ENCODE data around the gene RSPH1.
A peak's percentile ranks its signal among the peaks of the same experiment; 100 is the strongest.

RSPH1 gene

GRCh38 chr21:42461881-42462877 lies 33.8 kb downstream of the RSPH1 start:
- peak; percentile 57 for DNase-seq

- DNase-seq: no peak
These were observed 34.9 kb downstream of the RSPH1 start for GRCh38 chr21:42461185-42461520.

- DNase-seq: peak; percentile 89
These were observed 35.4 kb downstream of the RSPH1 start for GRCh38 chr21:42460391-42461184.

- DNase-seq: no peak
These were observed 36.3 kb downstream of the RSPH1 start for GRCh38 chr21:42459546-42460215.

- no peak for DNase-seq
These were observed 37.0 kb downstream of the RSPH1 start for GRCh38 chr21:42459082-42459460.

GRCh38 chr21:42456457-42456856 lies 39.6 kb downstream of the RSPH1 start:
- DNase-seq: no peak

GRCh38 chr21:42455754-42456440 lies 40.1 kb downstream of the RSPH1 start:
- DNase-seq: no peak

- no peak for DNase-seq
These were observed 40.8 kb downstream of the RSPH1 start for GRCh38 chr21:42455196-42455595.

GRCh38 chr21:42454786-42455185 lies 41.2 kb downstream of the RSPH1 start:
- DNase-seq: no peak

- DNase-seq: no peak
These were observed 41.9 kb downstream of the RSPH1 start for GRCh38 chr21:42453986-42454570.

- no peak for DNase-seq
These were observed 42.6 kb downstream of the RSPH1 start for GRCh38 chr21:42453224-42453985.

GRCh38 chr21:42452401-42453223 lies 43.4 kb downstream of the RSPH1 start:
- DNase-seq: no peak

- no peak for DNase-seq
These were observed 44.1 kb downstream of the RSPH1 start for GRCh38 chr21:42451941-42452340.

- DNase-seq: no peak
These were observed 47.3 kb downstream of the RSPH1 start for GRCh38 chr21:42448686-42449085.

GRCh38 chr21:42447732-42448131 lies 48.3 kb downstream of the RSPH1 start:
- no peak for DNase-seq

- no peak for DNase-seq
These were observed 48.8 kb downstream of the RSPH1 start for GRCh38 chr21:42447182-42447581.

- DNase-seq: no peak
These were observed 49.5 kb downstream of the RSPH1 start for GRCh38 chr21:42446531-42446930.

- no peak for DNase-seq
These were observed 50.7 kb downstream of the RSPH1 start for GRCh38 chr21:42445311-42445710.

GRCh38 chr21:42444745-42445059 lies 51.3 kb downstream of the RSPH1 start:
- no peak for DNase-seq

- no peak for DNase-seq
These were observed 51.9 kb downstream of the RSPH1 start for GRCh38 chr21:42443876-42444744.

All from COR-L47 (cell line).